Mucosa of rectum (tissue), 2 donors: ENCODE measurements around the gene MLLT10.
"Not testable (repeated sequence)": the region's sequence is repeated elsewhere in the genome, so short reads cannot be mapped to it uniquely, and the experiment has no call there.

Experiments used
- H3K27ac ChIP-seq, 2 donors: one replicate each; pipeline ENCODE4 v1.7.0; 2013; ENCODE audit warnings: inconsistent platforms in 2 of 2, low read depth in 2 of 2, low read length in 2 of 2
- H3K27me3 ChIP-seq, 2 donors: one replicate each; pipeline ENCODE4 v1.7.0; 2013; ENCODE audit warnings: low read length in 2 of 2; ENCODE audit not compliant: control insufficient read depth in 2 of 2, insufficient read depth in 2 of 2
- H3K36me3 ChIP-seq, 2 donors: one replicate each; pipeline ENCODE4 v1.7.0; 2013; ENCODE audit warnings: low read length in 2 of 2; ENCODE audit not compliant: control insufficient read depth in 2 of 2, insufficient read depth in 2 of 2
- H3K4me1 ChIP-seq, 2 donors: one replicate each; pipeline ENCODE4 v1.7.0; 2013; ENCODE audit warnings: low read length in 2 of 2, mild to moderate bottlenecking in 1 of 2; ENCODE audit not compliant: control insufficient read depth in 2 of 2, insufficient read depth in 2 of 2
- H3K4me3 ChIP-seq, 2 donors: one replicate each; pipeline ENCODE4 v1.7.0; 2013; ENCODE audit warnings: low read length in 2 of 2
- H3K9ac ChIP-seq, 2 donors: one replicate each; pipeline ENCODE4 v1.7.0; 2013; ENCODE audit warnings: low read length in 2 of 2, low read depth in 1 of 2, mild to moderate bottlenecking in 1 of 2
- H3K9me3 ChIP-seq, 2 donors: one replicate each; pipeline ENCODE4 v1.7.0; 2013; ENCODE audit warnings: low read length in 2 of 2; ENCODE audit not compliant: control insufficient read depth in 2 of 2
- donor health status: healthy.
- donor health status: Normal muscosa, but diverticular disease.

The MLLT10 gene

GRCh38 chr10:21535976-21536375 is 1.9 kb downstream of the MLLT10 start:
- H3K27ac ChIP-seq, H3K4me1 ChIP-seq, H3K4me3 ChIP-seq: not testable (repeated sequence)

GRCh38 chr10:21536874-21537273 is 2.8 kb downstream of the MLLT10 start:
- H3K4me3 ChIP-seq = no peak overlapping the region
- H3K4me1 ChIP-seq = peaks cover 0 to 6% of the 10 kb centered on the region in 2 donors
- H3K27ac ChIP-seq = no peak overlapping the region
- H3K9me3 ChIP-seq = no peaks in the 10 kb centered on the region
- no peak overlapping the region for H3K9ac ChIP-seq
- peaks cover 20 to 29% of the 10 kb centered on the region in 2 donors for H3K36me3 ChIP-seq
- no peaks in the 10 kb centered on the region for H3K27me3 ChIP-seq

More at GRCh38 chr10:21535976-21536375, 1.9 kb downstream of the MLLT10 start:
- H3K27me3 ChIP-seq, H3K9ac ChIP-seq, H3K9me3 ChIP-seq: not testable (repeated sequence)
- peaks cover 13 to 21% of the 10 kb centered on the region in 2 donors for H3K36me3 ChIP-seq

- H3K36me3 ChIP-seq = peaks cover 42 to 49% of the 10 kb centered on the region in 2 donors
Measured at GRCh38 chr10:21540701-21541100, 6.7 kb downstream of the MLLT10 start.

DNA sequence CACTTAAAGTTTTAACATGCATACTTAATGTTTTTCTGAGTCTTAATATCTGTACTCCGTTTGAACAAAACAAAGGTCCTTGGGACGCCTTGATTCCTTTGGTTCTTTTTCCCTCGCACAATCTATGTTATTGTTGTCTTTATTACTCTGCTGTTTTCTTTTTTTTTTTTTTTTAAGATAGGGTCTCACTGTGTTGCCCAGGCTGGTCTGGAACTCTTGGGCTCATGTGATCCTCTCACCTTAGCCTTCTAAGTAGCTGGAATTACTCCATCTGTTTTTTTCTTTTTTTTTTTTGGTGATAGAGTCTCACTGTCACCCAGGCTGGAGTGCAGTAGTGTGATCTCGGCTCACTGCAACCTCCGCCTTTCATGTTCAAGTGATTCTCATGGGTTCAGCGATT is 13.2 kb downstream of the MLLT10 start:
- no peak overlapping the region for H3K4me3 ChIP-seq
- H3K9ac ChIP-seq = no peak overlapping the region
- H3K27ac ChIP-seq = no peak overlapping the region
- H3K9me3 ChIP-seq = no peaks in the 10 kb centered on the region
- H3K27me3 ChIP-seq = no peaks in the 10 kb centered on the region
- peaks cover 25 to 39% of the 10 kb centered on the region in 2 donors for H3K36me3 ChIP-seq
- H3K4me1 ChIP-seq = no peaks in the 10 kb centered on the region

More at GRCh38 chr10:21540701-21541100, 6.7 kb downstream of the MLLT10 start:
- not testable (repeated sequence) for H3K27ac ChIP-seq, H3K4me1 ChIP-seq, H3K9ac ChIP-seq, H3K27me3 ChIP-seq, H3K4me3 ChIP-seq, H3K9me3 ChIP-seq

DNA sequence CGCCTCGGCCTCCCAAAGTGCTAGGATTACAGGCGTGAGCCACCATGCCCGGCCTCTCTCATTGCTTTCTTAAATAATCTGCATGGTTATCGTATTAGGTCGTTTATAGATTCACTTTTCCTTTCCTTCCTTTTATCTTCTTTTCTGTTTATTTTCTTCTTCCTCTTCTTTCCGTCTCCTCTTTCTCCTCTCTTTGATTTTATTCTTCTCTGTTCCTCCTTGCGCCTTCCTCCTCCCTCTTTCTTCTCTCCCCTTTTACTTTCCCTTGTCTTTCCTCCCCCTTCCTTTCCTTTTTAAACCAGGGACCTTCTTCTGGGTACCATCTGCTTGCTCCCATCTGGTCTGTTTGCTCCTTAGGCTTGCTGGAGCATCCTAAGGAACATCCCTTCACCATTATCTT is 18.6 kb downstream of the MLLT10 start:
- Histone ChIP-seq H3K36me3 (peaks cover 14 to 41% of the 10 kb centered on the region in 2 donors), H3K9ac (no peak overlapping the region), H3K4me1 (no peaks in the 10 kb centered on the region), H3K27me3 (no peaks in the 10 kb centered on the region), H3K9me3 (no peaks in the 10 kb centered on the region), H3K27ac (no peak overlapping the region), H3K4me3 (no peak overlapping the region)

GRCh38 chr10:21556527-21556926 is 22.5 kb downstream of the MLLT10 start:
- no peaks in the 10 kb centered on the region for H3K27me3 ChIP-seq
- no peak overlapping the region for H3K27ac ChIP-seq
- H3K4me1 ChIP-seq = no peaks in the 10 kb centered on the region
- H3K4me3 ChIP-seq = no peak overlapping the region
- H3K36me3 ChIP-seq = peaks cover 16 to 35% of the 10 kb centered on the region in 2 donors
- no peak overlapping the region for H3K9ac ChIP-seq
- H3K9me3 ChIP-seq = no peaks in the 10 kb centered on the region

GRCh38 chr10:21558984-21559383 is 25.0 kb downstream of the MLLT10 start:
- H3K27me3 ChIP-seq, H3K27ac ChIP-seq, H3K4me3 ChIP-seq, H3K4me1 ChIP-seq, H3K9ac ChIP-seq, H3K9me3 ChIP-seq: not testable (repeated sequence)
- H3K36me3 ChIP-seq = peaks cover 16 to 24% of the 10 kb centered on the region in 2 donors

DNA sequence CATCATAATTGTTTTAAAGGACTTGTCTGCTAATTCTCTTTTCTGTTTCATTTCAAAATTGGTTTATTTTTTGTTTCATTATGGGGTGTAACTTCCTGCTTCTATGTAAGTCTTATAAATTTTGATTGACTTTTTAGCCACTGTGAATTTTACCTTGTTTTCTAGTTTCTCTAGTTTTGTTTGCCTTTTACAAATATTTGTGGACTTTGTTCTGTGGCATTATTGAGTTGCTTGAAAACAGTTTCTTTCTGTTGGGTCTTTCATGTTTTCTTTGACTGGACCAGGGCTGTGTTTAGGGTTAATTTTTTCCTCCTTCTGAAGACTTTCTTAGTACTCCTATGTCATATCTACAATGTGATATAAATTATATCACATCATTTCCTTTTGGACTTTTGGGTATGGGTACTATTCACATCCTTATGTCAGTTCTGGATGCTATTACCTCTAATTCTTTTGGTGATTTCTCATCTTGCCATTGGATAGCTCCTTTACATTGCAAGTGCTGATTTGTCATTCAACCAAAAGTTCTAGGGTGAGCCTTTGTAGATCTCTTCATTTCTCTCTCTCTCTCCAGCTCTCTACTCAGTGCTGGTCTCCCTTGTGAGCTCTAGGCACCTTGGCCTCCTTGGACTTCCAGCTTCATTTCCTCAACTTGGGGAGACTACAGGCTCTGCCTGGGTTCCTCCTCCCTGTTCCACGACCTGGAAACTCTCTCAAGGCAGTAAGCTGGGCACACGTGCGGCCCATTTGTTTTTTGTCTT is 36.9 kb downstream of the MLLT10 start:
- Histone ChIP-seq H3K9me3 (no peaks in the 10 kb centered on the region), H3K9ac (no peak overlapping the region), H3K4me1 (peaks cover 2 to 5% of the 10 kb centered on the region in 2 donors), H3K27ac (no peak overlapping the region), H3K36me3 (no peaks in the 10 kb centered on the region), H3K27me3 (no peaks in the 10 kb centered on the region), H3K4me3 (no peak overlapping the region)

DNA sequence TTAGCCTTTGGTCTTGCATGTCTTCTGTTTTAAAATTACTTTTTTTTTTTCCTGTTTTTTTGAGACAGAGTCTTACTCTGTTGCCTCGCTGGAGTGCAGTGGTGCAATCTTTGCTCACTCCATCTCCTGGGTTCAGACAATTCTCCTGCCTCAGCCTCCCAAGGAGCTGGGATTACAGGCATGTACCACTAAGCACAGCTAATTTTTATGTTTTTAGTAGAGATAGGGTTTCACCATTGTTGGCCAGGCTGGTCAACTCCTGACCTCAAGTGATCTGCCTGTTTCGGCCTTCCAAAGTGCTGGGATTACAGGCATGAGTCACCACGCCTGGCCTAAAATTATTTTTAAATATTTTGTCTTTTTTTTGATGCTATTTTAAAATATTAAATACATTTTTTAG is 38.5 kb downstream of the MLLT10 start:
- H3K9me3 ChIP-seq = no peaks in the 10 kb centered on the region
- H3K4me3 ChIP-seq = no peak overlapping the region
- no peak overlapping the region for H3K9ac ChIP-seq
- no peaks in the 10 kb centered on the region for H3K36me3 ChIP-seq
- H3K27me3 ChIP-seq = no peaks in the 10 kb centered on the region
- H3K27ac ChIP-seq = no peak overlapping the region
- H3K4me1 ChIP-seq = peaks cover under 1 to 2% of the 10 kb centered on the region in 2 donors

DNA sequence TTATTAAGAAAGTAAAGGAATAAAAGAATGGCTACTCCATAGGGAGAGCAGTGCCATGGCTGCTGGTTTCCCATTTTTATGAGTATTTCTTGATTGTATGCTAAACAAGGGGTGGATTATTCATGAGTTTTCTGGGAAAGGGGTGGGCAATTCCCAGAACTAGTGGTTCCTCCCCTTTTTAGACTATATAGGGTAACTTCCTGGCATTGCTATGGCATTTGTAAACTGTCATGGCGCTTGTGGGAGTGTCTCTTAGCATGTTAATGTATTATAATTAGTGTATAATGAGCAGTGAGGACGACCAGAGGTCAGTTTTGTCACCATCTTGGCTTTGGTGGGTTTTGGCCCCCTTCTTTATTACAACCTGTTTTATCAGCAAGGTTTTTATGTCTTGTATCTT is 40.5 kb downstream of the MLLT10 start:
- not testable (repeated sequence) for H3K27ac ChIP-seq, H3K27me3 ChIP-seq, H3K9me3 ChIP-seq, H3K4me1 ChIP-seq, H3K4me3 ChIP-seq, H3K36me3 ChIP-seq, H3K9ac ChIP-seq
